HCT116 (cell line): Measurements from ENCODE around the gene EGFLAM. TPM values are rescaled to one million over a fixed set of nuclear protein-coding genes. Genes with fewer than 3 reads are reported as not detected.
"Not testable (repeated sequence)": the region's sequence is repeated elsewhere in the genome, so short reads cannot be mapped to it uniquely, and the experiment has no call there.

Source experiments
- ATAC-seq: fragments of 200-7000 bp; cut with Tn5 transposase; 2 replicates; pipeline ENCODE4 v1.9.1; 2020; ENCODE audit warnings: mild to moderate bottlenecking, moderate library complexity
- BruUV-seq: library from RNA; stranded (reverse); fragments of 400-500 nt; replicated peaks from 2 replicates; lab custom pipeline; 2021; lab: Mats Ljungman, UMichigan
- CTCF ChIA-PET: fragments of 300-600 bp; sonication (Branson Sonifier 250); formaldehyde crosslinking; loops from one replicate; lab custom pipeline; 2021; ENCODE audit warnings: antibody characterized with exemption; lab: Charles Lee
- POLR2A ChIA-PET: fragments of 300-600, 350-600 bp; sonication (Branson Sonifier 250); formaldehyde crosslinking; loops from one replicate; lab custom pipeline; 2021; ENCODE audit warnings: antibody characterized with exemption; lab: Charles Lee
- RAD21 ChIA-PET, 2 experiments: fragments of 300-600 bp; sonication (Branson Sonifier 250); formaldehyde crosslinking; loops; one replicate each; lab custom pipeline; 2023; ENCODE audit warnings: low total read pairs in 2 of 2; ENCODE audit not compliant: uncharacterized antibody in 2 of 2, unreplicated experiment in 2 of 2, low non-redundant PET in 1 of 2; lab: Charles Lee
- DNase-seq: peaks from one replicate; pipeline ENCODE4 v3.0.0-alpha.2; 2010; ENCODE audit warnings: low read depth, low spot score
- H2AFZ ChIP-seq: fragments of 200-600 bp; shearing (Covaris generic), sonication (generic); 2 replicates; pipeline ENCODE4 v1.6.1; 2017; ENCODE audit warnings: low read depth, mixed run types, mixed read lengths, antibody characterized with exemption, low read length; ENCODE audit not compliant: poor library complexity, severe bottlenecking
- H3K27ac ChIP-seq: 2 replicates; pipeline ENCODE4 v1.5.1; 2012; ENCODE audit warnings: low read depth, low read length
- H3K27me3 ChIP-seq: fragments of 200-600 bp; sonication (generic); 2 replicates; pipeline ENCODE4 v1.6.1; 2016; ENCODE audit warnings: mixed run types, low read length, mixed read lengths; ENCODE audit not compliant: insufficient read depth
- H3K36me3 ChIP-seq, 2 experiments: fragments of 200-500 bp in 1 of 2; fragments of 200-600 bp in 1 of 2; sonication (Bioruptor generic) in 1 of 2; sonication (generic) in 1 of 2; 2 replicates each; pipeline versions ENCODE4 v1.5.1 to v1.6.1; 2014 to 2016; ENCODE audit warnings: low read length in 2 of 2, inconsistent platforms in 1 of 2, mixed read lengths in 1 of 2, mixed run types in 1 of 2; ENCODE audit not compliant: insufficient read depth in 2 of 2, control insufficient read depth in 1 of 2
- H3K4me1 ChIP-seq, 2 experiments: fragments of 200-600 bp in 1 of 2; sonication (generic) in 1 of 2; 2 replicates each; pipeline versions ENCODE4 v1.5.1 to v1.6.1; 2012 to 2017; ENCODE audit warnings: low read length in 2 of 2, inconsistent platforms in 1 of 2, mild to moderate bottlenecking in 1 of 2, mixed read lengths in 1 of 2, mixed run types in 1 of 2, moderate library complexity in 1 of 2; ENCODE audit not compliant: insufficient read depth in 2 of 2, control insufficient read depth in 1 of 2
- H3K4me2 ChIP-seq: fragments of 200-600 bp; sonication (generic); 2 replicates; pipeline ENCODE4 v1.6.1; 2017; ENCODE audit warnings: mixed run types, low read length, mixed read lengths
- H3K4me3 ChIP-seq, 2 experiments: fragments of 200-600 bp in 1 of 2; sonication (generic) in 1 of 2; replicated peaks in 1 of 2; 2 replicates each; pipeline ENCODE4 v1.5.1; 2011 to 2016; ENCODE audit warnings: low read length in 2 of 2, control low read depth in 1 of 2, low read depth in 1 of 2, mild to moderate bottlenecking in 1 of 2, mixed read lengths in 1 of 2, mixed run types in 1 of 2
- H3K79me2 ChIP-seq: fragments of 200-600 bp; sonication (generic); 2 replicates; pipeline ENCODE4 v1.6.1; 2017; ENCODE audit warnings: mild to moderate bottlenecking, mixed run types, low read length, moderate library complexity, mixed read lengths; ENCODE audit not compliant: insufficient read depth
- H3K9ac ChIP-seq: fragments of 200-600 bp; sonication (generic); 2 replicates; pipeline ENCODE4 v1.6.1; 2016; ENCODE audit warnings: low read length, mixed read lengths
- H3K9me2 ChIP-seq: fragments of 200-600 bp; sonication (generic), shearing (Covaris generic); 2 replicates; pipeline ENCODE4 v1.6.1; 2017; ENCODE audit warnings: mixed run types, mild to moderate bottlenecking, moderate library complexity; ENCODE audit not compliant: insufficient read depth
- H3K9me3 ChIP-seq, 2 experiments: fragments of 200-500 bp in 1 of 2; fragments of 200-600 bp in 1 of 2; sonication (Bioruptor generic) in 1 of 2; sonication (generic) in 1 of 2; 2 replicates each; pipeline ENCODE4 v1.6.1; 2014 to 2017; ENCODE audit warnings: low read length in 2 of 2, mixed read lengths in 2 of 2, inconsistent platforms in 1 of 2, low read depth in 1 of 2, mild to moderate bottlenecking in 1 of 2, mixed run types in 1 of 2, moderate library complexity in 1 of 2; ENCODE audit not compliant: control insufficient read depth in 1 of 2, insufficient read depth in 1 of 2
- H4K20me1 ChIP-seq: fragments of 200-600 bp; sonication (generic), shearing (Covaris generic); 2 replicates; pipeline ENCODE4 v1.6.1; 2017; ENCODE audit warnings: mixed run types, mild to moderate bottlenecking, moderate library complexity; ENCODE audit not compliant: insufficient read depth
- POLR2AphosphoS5 ChIP-seq: IDR thresholded peaks from 2 replicates; pipeline ENCODE4 v1.6.1; 2011; ENCODE audit warnings: mild to moderate bottlenecking, low read depth, low read length, moderate library complexity
- SRF ChIP-seq: IDR thresholded peaks from 2 replicates; pipeline ENCODE4 v1.6.1; 2012; ENCODE audit warnings: low read depth
- ZBTB33 ChIP-seq: IDR thresholded peaks from 2 replicates; pipeline ENCODE4 v1.6.1; 2011; ENCODE audit warnings: mild to moderate bottlenecking, low read length, moderate library complexity; ENCODE audit not compliant: insufficient replicate concordance; ENCODE audit errors: extremely low read depth
- ZFX ChIP-seq: fragments of 450-650 bp; IDR thresholded peaks from 2 replicates; pipeline ENCODE4 v1.6.1; 2017
- intact Hi-C: fragments of 100-400 bp; cut with micrococcal nuclease; formaldehyde crosslinking; loops from 2 replicates; pipeline ENCODE4 v1.10.0; 2022
- total RNA-seq: library from RNA; stranded (reverse); gene quantifications from one replicate; pipeline ENCODE4 v1.2.1, GENCODE V29; 2021; ENCODE audit not compliant: unreplicated experiment

EGFLAM gene
- total RNA-seq, 1 experiment from 2014 or later: not detected

- POLR2A ChIA-PET: no interaction called here
- H3K4me2 ChIP-seq: no peak overlapping the region
- CTCF ChIA-PET: no interaction called here
- no peak overlapping the region for H2AFZ ChIP-seq
- RAD21 ChIA-PET: no interaction called here
- no peaks in the 10 kb centered on the region for H3K9me2 ChIP-seq
- ATAC-seq: no peak
- H4K20me1 ChIP-seq: no peaks in the 10 kb centered on the region
- no peaks in the 10 kb centered on the region for H3K9me3 ChIP-seq
- intact Hi-C loops: no loop called here
- no peak overlapping the region for H3K27ac ChIP-seq
- no peaks in the 10 kb centered on the region for H3K36me3 ChIP-seq
- H3K27me3 ChIP-seq: 0 out of 2 replicates have a peak, but pooled peaks cover 3% of the 10 kb centered on the region
- peaks cover 0 to 5% of the 10 kb centered on the region in 2 experiments; a peak in 2 of 4 replicates for H3K4me1 ChIP-seq
- no peak for TF ChIP-seq ZBTB33
- TF ChIP-seq ZFX: no peak
- no peak for TF ChIP-seq POLR2AphosphoS5
- TF ChIP-seq SRF: no peak
- TF ChIP-seq, all 23 proteins: peak for 0
- Histone ChIP-seq H3K4me3 (no peak overlapping the region), H3K9ac (no peak overlapping the region), H3K79me2 (no peaks in the 10 kb centered on the region)
- BruUV-seq: no TSS peak
- no peak for DNase-seq
Measured at GRCh38 chr5:38331831-38332230, 73.5 kb downstream of the EGFLAM start.

GRCh38 chr5:38333181-38333580 lies 74.8 kb downstream of the EGFLAM start:
- H4K20me1 ChIP-seq, H3K9me2 ChIP-seq, CTCF ChIA-PET, H3K9me3 ChIP-seq, DNase-seq, H3K36me3 ChIP-seq, H3K27me3 ChIP-seq, ATAC-seq, H2AFZ ChIP-seq, BruUV-seq, H3K4me1 ChIP-seq, H3K4me3 ChIP-seq, H3K9ac ChIP-seq, intact Hi-C loops, H3K27ac ChIP-seq, H3K4me2 ChIP-seq, H3K79me2 ChIP-seq, RAD21 ChIA-PET: not testable (repeated sequence)
- POLR2A ChIA-PET: interaction anchor here (0.7 kb wide), 1 partner anchor 1538 kb away, joined by 3 read pairs; no protein-coding TSS in a partner anchor
